PC-3 (cell line): ENCODE results near the gene COX4I1.

ENCODE experiments used
- CTCF ChIP-seq: fragments of 300-600 bp; sonication (generic); conservative IDR thresholded peaks from 2 replicates; pipeline ENCODE4 v1.5.1; 2017; ENCODE audit warnings: antibody characterized with exemption, low read depth, mild to moderate bottlenecking, low read length
- EZH2 ChIP-seq: fragments of 300-600 bp; sonication (generic); IDR thresholded peaks from one replicate; pipeline ENCODE4 v1.6.1; 2017; ENCODE audit warnings: antibody characterized with exemption, mild to moderate bottlenecking, low read length; ENCODE audit not compliant: unreplicated experiment
- EZH2phosphoT487 ChIP-seq: fragments of 300-600 bp; sonication (generic); IDR thresholded peaks from 2 replicates; pipeline ENCODE4 v1.6.1; 2018; ENCODE audit warnings: mild to moderate bottlenecking, antibody characterized with exemption, low read length, borderline replicate concordance

GRCh38 chr16:85770741-85771140, 28.8 kb upstream of the COX4I1 start:
- TF ChIP-seq CTCF (no peak), EZH2 (no peak), EZH2phosphoT487 (no peak)
